A673 (cell line): ENCODE data around the gene USP19. TPM values are rescaled to one million over a fixed set of nuclear protein-coding genes. Genes with fewer than 3 reads are reported as not detected.

Experiments
- BruUV-seq: library from RNA; stranded (reverse); fragments of 400-500 nt; replicated peaks from 2 replicates; lab custom pipeline; 2021; lab: Mats Ljungman, UMichigan
- CTCF ChIA-PET: fragments of 300-600 bp; sonication (Branson Sonifier 250); formaldehyde crosslinking; loops from one replicate; lab custom pipeline; 2022; ENCODE audit warnings: antibody characterized with exemption; lab: Charles Lee
- POLR2A ChIA-PET: fragments of 300-600 bp; sonication (Branson Sonifier 250); formaldehyde crosslinking; loops from one replicate; lab custom pipeline; 2022; ENCODE audit warnings: antibody characterized with exemption; ENCODE audit not compliant: low non-redundant PET; lab: Charles Lee
- DNase-seq: peaks from one replicate; pipeline ENCODE4 v3.0.0-alpha.2; 2015; ENCODE audit warnings: low spot score
- H3K27ac ChIP-seq: fragments of 200-600 bp; sonication (generic); 2 replicates; pipeline ENCODE4 v1.5.1; 2016; ENCODE audit warnings: mixed run types, low read depth, mild to moderate bottlenecking, mixed read lengths, antibody characterized with exemption, low read length; ENCODE audit not compliant: poor library complexity, severe bottlenecking
- H3K27me3 ChIP-seq: fragments of 200-600 bp; sonication (generic); replicated peaks from 2 replicates; pipeline ENCODE4 v1.6.1; 2017; ENCODE audit warnings: mixed run types, low read depth, mild to moderate bottlenecking, mixed read lengths, antibody characterized with exemption, low read length; ENCODE audit not compliant: insufficient read depth, poor library complexity
- H3K36me3 ChIP-seq: fragments of 200-600 bp; sonication (generic); 2 replicates; pipeline ENCODE4 v1.6.1; 2016; ENCODE audit warnings: mixed run types, mild to moderate bottlenecking, mixed read lengths, antibody characterized with exemption, low read length; ENCODE audit not compliant: insufficient read depth, poor library complexity, severe bottlenecking
- H3K4me1 ChIP-seq: fragments of 200-600 bp; sonication (generic); 2 replicates; pipeline ENCODE4 v1.6.1; 2017; ENCODE audit warnings: mixed run types, mild to moderate bottlenecking, mixed read lengths, antibody characterized with exemption, low read length; ENCODE audit not compliant: insufficient read depth, poor library complexity, severe bottlenecking
- H3K4me3 ChIP-seq: fragments of 200-600 bp; sonication (generic); 2 replicates; pipeline ENCODE4 v1.5.1; 2016; ENCODE audit warnings: low read depth, mixed run types, mild to moderate bottlenecking, mixed read lengths, low read length; ENCODE audit not compliant: poor library complexity, severe bottlenecking
- H3K9me3 ChIP-seq: fragments of 200-600 bp; sonication (generic); 2 replicates; pipeline ENCODE4 v1.6.1; 2016; ENCODE audit warnings: mixed run types, low read depth, mild to moderate bottlenecking, mixed read lengths, antibody characterized with exemption, low read length; ENCODE audit not compliant: poor library complexity, severe bottlenecking
- EZH2 ChIP-seq: fragments of 200-600 bp; sonication (generic); IDR thresholded peaks from 2 replicates; pipeline ENCODE4 v1.6.1; 2017; ENCODE audit warnings: borderline replicate concordance, low read depth, mild to moderate bottlenecking, mixed read lengths, antibody characterized with exemption, low read length; ENCODE audit not compliant: poor library complexity, severe bottlenecking
- intact Hi-C: fragments of 100-400 bp; cut with micrococcal nuclease; formaldehyde crosslinking; loops from one replicate; pipeline ENCODE4 v1.10.0; 2022; ENCODE audit not compliant: unreplicated experiment
- total RNA-seq: library from RNA; stranded (reverse); gene quantifications from 2 replicates; pipeline ENCODE4 v1.2.3, GENCODE V29; 2021
- TF ChIP-seq, protein P1 (sequence below): fragments of 300-800, 200-600 bp; sonication (generic); conservative IDR thresholded peaks from 2 replicates; pipeline ENCODE4 v1.5.1; 2017; ENCODE audit warnings: low read depth, mild to moderate bottlenecking, antibody characterized with exemption, low read length, moderate library complexity, mixed read lengths

USP19 gene
- total RNA-seq, 1 experiment from 2014 or later = 37.5 TPM

DNA sequence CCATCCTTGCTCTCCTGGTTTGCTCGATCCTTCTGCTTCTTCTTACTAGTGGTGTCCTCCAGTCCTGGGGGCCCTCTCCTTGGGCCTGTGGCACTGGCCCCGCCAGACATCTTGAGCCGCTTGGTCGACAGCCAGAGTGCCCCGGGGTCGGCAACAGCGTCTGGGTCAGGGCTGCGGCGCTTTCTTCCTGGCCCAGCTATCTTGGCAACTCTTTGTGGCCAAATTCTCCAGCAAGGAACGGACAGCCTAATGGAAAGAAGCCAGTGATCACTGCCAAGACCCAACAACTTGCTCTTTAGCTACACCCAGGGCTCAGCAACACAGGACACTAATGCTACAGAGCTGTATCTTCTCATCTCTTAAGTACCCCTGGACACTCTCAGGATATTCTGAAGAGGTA lies 1.6 kb downstream of the USP19 start:
- H3K27me3 ChIP-seq = no peaks in the 10 kb centered on the region
- no peak overlapping the region for H3K27ac ChIP-seq
- H3K4me3 ChIP-seq = no peak overlapping the region
- H3K36me3 ChIP-seq = peaks cover 32% of the 10 kb centered on the region
- CTCF ChIA-PET = no interaction called here
- no peak for DNase-seq
- BruUV-seq = no TSS peak
- no peaks in the 10 kb centered on the region for H3K9me3 ChIP-seq
- H3K4me1 ChIP-seq = no peaks in the 10 kb centered on the region
- TF ChIP-seq, protein P1, sequence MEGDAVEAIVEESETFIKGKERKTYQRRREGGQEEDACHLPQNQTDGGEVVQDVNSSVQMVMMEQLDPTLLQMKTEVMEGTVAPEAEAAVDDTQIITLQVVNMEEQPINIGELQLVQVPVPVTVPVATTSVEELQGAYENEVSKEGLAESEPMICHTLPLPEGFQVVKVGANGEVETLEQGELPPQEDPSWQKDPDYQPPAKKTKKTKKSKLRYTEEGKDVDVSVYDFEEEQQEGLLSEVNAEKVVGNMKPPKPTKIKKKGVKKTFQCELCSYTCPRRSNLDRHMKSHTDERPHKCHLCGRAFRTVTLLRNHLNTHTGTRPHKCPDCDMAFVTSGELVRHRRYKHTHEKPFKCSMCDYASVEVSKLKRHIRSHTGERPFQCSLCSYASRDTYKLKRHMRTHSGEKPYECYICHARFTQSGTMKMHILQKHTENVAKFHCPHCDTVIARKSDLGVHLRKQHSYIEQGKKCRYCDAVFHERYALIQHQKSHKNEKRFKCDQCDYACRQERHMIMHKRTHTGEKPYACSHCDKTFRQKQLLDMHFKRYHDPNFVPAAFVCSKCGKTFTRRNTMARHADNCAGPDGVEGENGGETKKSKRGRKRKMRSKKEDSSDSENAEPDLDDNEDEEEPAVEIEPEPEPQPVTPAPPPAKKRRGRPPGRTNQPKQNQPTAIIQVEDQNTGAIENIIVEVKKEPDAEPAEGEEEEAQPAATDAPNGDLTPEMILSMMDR = no peak
- no peak for TF ChIP-seq EZH2
- POLR2A ChIA-PET = no interaction called here
- intact Hi-C loops = no loop called here

DNA sequence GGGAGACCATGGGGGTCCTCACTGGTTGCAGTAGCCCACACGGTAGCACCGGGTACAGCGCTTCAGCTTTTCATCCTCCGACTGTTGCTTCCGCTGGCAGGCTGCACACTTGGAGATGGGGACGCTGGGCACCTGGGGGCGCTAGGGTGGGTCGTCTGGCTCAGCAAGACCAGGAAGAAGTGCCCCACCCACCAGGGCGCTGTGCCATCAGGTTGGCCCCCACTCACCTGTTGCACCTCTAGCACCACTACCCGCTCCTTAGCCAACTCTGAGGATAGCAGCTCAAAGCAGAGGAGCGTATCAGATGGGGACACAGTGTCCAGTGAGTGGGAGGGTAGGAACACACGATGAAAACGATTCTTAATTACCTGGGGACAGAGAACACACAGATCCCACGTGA lies 8.4 kb downstream of the USP19 start:
- ChIA-PET POLR2A (interaction anchor here (0.6 kb wide), 1 partner anchor 24 kb away, joined by 3 read pairs; no protein-coding TSS in a partner anchor), CTCF (no interaction called here)
- intact Hi-C loops = no loop called here
- no peaks in the 10 kb centered on the region for H3K4me1 ChIP-seq
- no peak overlapping the region for H3K27ac ChIP-seq
- peaks cover 39% of the 10 kb centered on the region for H3K36me3 ChIP-seq
- H3K9me3 ChIP-seq = no peaks in the 10 kb centered on the region
- DNase-seq = no peak
- no peak overlapping the region for H3K4me3 ChIP-seq
- no TSS peak for BruUV-seq
- TF ChIP-seq EZH2 = no peak
- TF ChIP-seq, protein P1 = no peak
- no peaks in the 10 kb centered on the region for H3K27me3 ChIP-seq

DNA sequence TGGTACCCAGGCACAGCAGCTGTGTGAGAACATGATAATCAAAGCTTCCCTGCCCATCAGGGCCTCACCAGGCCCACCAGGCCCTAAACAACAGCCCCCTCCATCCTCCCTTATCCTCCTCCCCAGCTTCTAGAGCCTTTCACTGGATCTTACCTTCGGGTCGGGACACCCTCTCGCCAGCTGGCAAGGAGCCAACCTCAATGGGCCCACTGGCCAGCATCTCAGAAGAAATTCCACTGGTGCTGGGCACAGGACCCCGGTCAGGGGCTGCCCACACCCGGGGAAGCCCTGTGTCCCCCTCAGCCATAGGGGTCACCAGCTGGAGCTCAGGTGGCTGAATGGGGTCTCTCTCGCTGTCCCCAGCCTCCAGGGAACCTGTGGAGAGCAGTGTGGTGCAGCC lies 9.3 kb downstream of the USP19 start:
- intact Hi-C loops = no loop called here
- DNase-seq = no peak
- ChIA-PET POLR2A (no interaction called here), CTCF (no interaction called here)
- BruUV-seq = no TSS peak
- Histone ChIP-seq H3K36me3 (peaks cover 30% of the 10 kb centered on the region), H3K27me3 (no peaks in the 10 kb centered on the region), H3K4me1 (no peaks in the 10 kb centered on the region), H3K9me3 (no peaks in the 10 kb centered on the region), H3K27ac (no peak overlapping the region), H3K4me3 (no peak overlapping the region)
- TF ChIP-seq EZH2 = no peak
- TF ChIP-seq, protein P1 = no peak
